IMR-90 (cell line): ENCODE measurements around the gene NCAM1.

Experiments used
- CEBPB ChIP-seq: IDR thresholded peaks from 2 replicates; pipeline ENCODE4 v1.6.1; 2012; ENCODE audit warnings: low read depth, low read length, improper control_type of control experiment
- CHD1 ChIP-seq: IDR thresholded peaks from 2 replicates; pipeline ENCODE4 v1.6.1; 2012; ENCODE audit warnings: low read depth, low read length, improper control_type of control experiment
- POLR2A ChIP-seq: IDR thresholded peaks from 2 replicates; pipeline ENCODE4 v1.6.1; 2012; ENCODE audit warnings: mild to moderate bottlenecking, low read depth, low read length
- USF2 ChIP-seq: fragments of 150-350 bp; IDR thresholded peaks from 2 replicates; pipeline ENCODE4 v1.6.1; 2017; ENCODE audit warnings: mild to moderate bottlenecking, antibody characterized with exemption, low read length, low read depth
- TF ChIP-seq, protein P1 (sequence below): conservative IDR thresholded peaks from 2 replicates; pipeline ENCODE4 v1.5.1; 2012; ENCODE audit warnings: mild to moderate bottlenecking, low read depth, low read length, improper control_type of control experiment

DNA sequence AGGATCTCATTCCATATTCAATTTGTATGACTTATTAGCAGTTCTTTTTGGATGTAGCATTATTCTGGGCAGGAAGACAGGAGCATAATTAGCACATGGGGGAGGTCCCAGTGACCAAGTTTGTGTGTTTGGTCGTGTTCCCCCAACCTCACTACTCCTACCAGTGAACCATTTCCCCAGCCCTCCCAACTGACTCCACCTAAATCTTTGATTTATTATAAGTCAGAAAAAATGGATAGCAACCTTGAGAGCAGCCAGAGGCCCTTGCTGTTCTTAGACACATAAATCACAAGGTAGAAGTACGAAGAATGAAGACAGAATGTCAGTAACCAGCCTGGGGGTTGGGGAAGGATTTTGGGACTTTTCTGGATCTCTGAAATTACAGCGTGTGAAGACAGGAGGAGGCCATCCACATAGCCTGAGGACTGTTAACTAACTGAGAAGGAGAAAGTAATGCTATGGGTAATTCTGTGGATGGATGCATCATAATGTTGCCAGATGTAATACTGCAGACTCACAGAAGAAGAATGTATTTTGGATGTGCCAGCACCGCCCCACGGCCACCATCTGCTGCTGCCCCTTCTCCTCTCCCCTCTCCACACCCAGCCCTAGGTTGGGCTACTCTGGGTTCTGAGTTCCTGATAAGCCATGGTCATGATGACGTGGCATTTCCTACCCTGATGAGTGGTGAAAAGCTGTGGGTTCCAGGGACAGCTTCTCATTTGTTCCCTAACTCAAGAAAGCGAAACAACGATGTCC, 228.9 kb downstream of the NCAM1 start:
- TF ChIP-seq, protein P1, sequence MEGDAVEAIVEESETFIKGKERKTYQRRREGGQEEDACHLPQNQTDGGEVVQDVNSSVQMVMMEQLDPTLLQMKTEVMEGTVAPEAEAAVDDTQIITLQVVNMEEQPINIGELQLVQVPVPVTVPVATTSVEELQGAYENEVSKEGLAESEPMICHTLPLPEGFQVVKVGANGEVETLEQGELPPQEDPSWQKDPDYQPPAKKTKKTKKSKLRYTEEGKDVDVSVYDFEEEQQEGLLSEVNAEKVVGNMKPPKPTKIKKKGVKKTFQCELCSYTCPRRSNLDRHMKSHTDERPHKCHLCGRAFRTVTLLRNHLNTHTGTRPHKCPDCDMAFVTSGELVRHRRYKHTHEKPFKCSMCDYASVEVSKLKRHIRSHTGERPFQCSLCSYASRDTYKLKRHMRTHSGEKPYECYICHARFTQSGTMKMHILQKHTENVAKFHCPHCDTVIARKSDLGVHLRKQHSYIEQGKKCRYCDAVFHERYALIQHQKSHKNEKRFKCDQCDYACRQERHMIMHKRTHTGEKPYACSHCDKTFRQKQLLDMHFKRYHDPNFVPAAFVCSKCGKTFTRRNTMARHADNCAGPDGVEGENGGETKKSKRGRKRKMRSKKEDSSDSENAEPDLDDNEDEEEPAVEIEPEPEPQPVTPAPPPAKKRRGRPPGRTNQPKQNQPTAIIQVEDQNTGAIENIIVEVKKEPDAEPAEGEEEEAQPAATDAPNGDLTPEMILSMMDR = no peak
- TF ChIP-seq CHD1 (no peak), USF2 (no peak), POLR2A (no peak), CEBPB (no peak)
